Activated naive CD8-positive, alpha-beta T cell treated with anti-CD3 and anti-CD28 coated beads for 36 hours (primary cell): ENCODE measurements around the gene ZFYVE16. TPM values are rescaled to one million over a fixed set of nuclear protein-coding genes. Genes with fewer than 3 reads are reported as not detected.
A peak's percentile ranks its signal among the peaks of the same experiment; 100 is the strongest.
"Not testable (repeated sequence)": the region's sequence is repeated elsewhere in the genome, so short reads cannot be mapped to it uniquely, and the experiment has no call there.

Source experiments
- DNase-seq: peaks from one replicate; pipeline ENCODE4 v3.0.0; 2021
- H3K27ac Mint-ChIP-seq: one replicate; pipeline ENCODE4 v1.8.0; 2022; ENCODE audit warnings: mild to moderate bottlenecking, moderate library complexity, mixed read lengths
- H3K27me3 Mint-ChIP-seq: one replicate; pipeline ENCODE4 v1.8.0; 2022; ENCODE audit warnings: mild to moderate bottlenecking, mixed read lengths
- H3K36me3 Mint-ChIP-seq: one replicate; pipeline ENCODE4 v1.8.0; 2021; ENCODE audit warnings: mild to moderate bottlenecking, mixed read lengths
- H3K4me1 Mint-ChIP-seq: one replicate; pipeline ENCODE4 v1.8.0; 2021; ENCODE audit warnings: mixed read lengths
- H3K4me3 Mint-ChIP-seq: one replicate; pipeline ENCODE4 v1.8.0; 2022; ENCODE audit warnings: mild to moderate bottlenecking, moderate library complexity, mixed read lengths
- H3K9me3 Mint-ChIP-seq: one replicate; pipeline ENCODE4 v1.8.0; 2022; ENCODE audit warnings: mixed read lengths
- total RNA-seq, 2 experiments: library from RNA; stranded (reverse); gene quantifications; one replicate each; pipeline ENCODE4 v1.2.3, GENCODE V29; 2021

The ZFYVE16 gene
- total RNA-seq, 2 experiments from 2014 or later, result 7.2 to 8.4 TPM

- H3K4me3 Mint-ChIP-seq, H3K27ac Mint-ChIP-seq, H3K4me1 Mint-ChIP-seq, DNase-seq, H3K9me3 Mint-ChIP-seq, H3K36me3 Mint-ChIP-seq, H3K27me3 Mint-ChIP-seq: not testable (repeated sequence)
Observed at GRCh38 chr5:80400368-80400767, 7.5 kb upstream of the ZFYVE16 start.

GRCh38 chr5:80403782-80404181 is 4.1 kb upstream of the ZFYVE16 start:
- no peak for DNase-seq
- peaks cover 9% of the 10 kb centered on the region for H3K4me1 Mint-ChIP-seq
- H3K27ac Mint-ChIP-seq, result no peak overlapping the region
- no peak overlapping the region for H3K4me3 Mint-ChIP-seq
- H3K9me3 Mint-ChIP-seq, result no peaks in the 10 kb centered on the region
- no peaks in the 10 kb centered on the region for H3K27me3 Mint-ChIP-seq
- no peaks in the 10 kb centered on the region for H3K36me3 Mint-ChIP-seq

GRCh38 chr5:80406980-80407734 is 707 bp upstream of the ZFYVE16 start:
- H3K27ac Mint-ChIP-seq, result peak overlapping the region; percentile 93
- peak overlapping the region; percentile 88 for H3K4me3 Mint-ChIP-seq
- DNase-seq, result no peak
- peaks cover 19% of the 10 kb centered on the region for H3K4me1 Mint-ChIP-seq
- H3K27me3 Mint-ChIP-seq, result no peaks in the 10 kb centered on the region
- H3K9me3 Mint-ChIP-seq, result no peaks in the 10 kb centered on the region
- no peaks in the 10 kb centered on the region for H3K36me3 Mint-ChIP-seq

- no peak for DNase-seq
- Mint-ChIP-seq H3K36me3 (peaks cover 2% of the 10 kb centered on the region), H3K4me3 (peak overlapping the region; percentile 88), H3K27ac (peak overlapping the region; percentile 20), H3K9me3 (no peaks in the 10 kb centered on the region), H3K27me3 (no peaks in the 10 kb centered on the region), H3K4me1 (peaks cover 19% of the 10 kb centered on the region)
Observed at GRCh38 chr5:80408484-80409366, 861 bp downstream of the ZFYVE16 start.

- H3K4me3 Mint-ChIP-seq, result peak overlapping the region; percentile 88
Observed at GRCh38 chr5:80409367-80409966, 1.6 kb downstream of the ZFYVE16 start.

GRCh38 chr5:80411589-80412219 is 3.8 kb downstream of the ZFYVE16 start:
- H3K4me3 Mint-ChIP-seq, result no peak overlapping the region
- H3K27me3 Mint-ChIP-seq, result no peaks in the 10 kb centered on the region
- no peaks in the 10 kb centered on the region for H3K9me3 Mint-ChIP-seq
- H3K27ac Mint-ChIP-seq, result no peak overlapping the region
- H3K4me1 Mint-ChIP-seq, result peaks cover 19% of the 10 kb centered on the region
- DNase-seq, result no peak
- peaks cover 7% of the 10 kb centered on the region for H3K36me3 Mint-ChIP-seq

More at GRCh38 chr5:80409367-80409966, 1.6 kb downstream of the ZFYVE16 start:
- no peaks in the 10 kb centered on the region for H3K9me3 Mint-ChIP-seq
- no peaks in the 10 kb centered on the region for H3K27me3 Mint-ChIP-seq
- DNase-seq, result no peak
- H3K27ac Mint-ChIP-seq, result no peak overlapping the region
- peaks cover 5% of the 10 kb centered on the region for H3K36me3 Mint-ChIP-seq
- H3K4me1 Mint-ChIP-seq, result peaks cover 19% of the 10 kb centered on the region

GRCh38 chr5:80414113-80414512 is 6.2 kb downstream of the ZFYVE16 start:
- peaks cover 7% of the 10 kb centered on the region for H3K36me3 Mint-ChIP-seq
- H3K27ac Mint-ChIP-seq, result no peak overlapping the region

GRCh38 chr5:80417973-80418372 is 10.1 kb downstream of the ZFYVE16 start:
- peaks cover 11% of the 10 kb centered on the region for H3K9me3 Mint-ChIP-seq
- H3K4me1 Mint-ChIP-seq, result no peaks in the 10 kb centered on the region
- no peak overlapping the region for H3K27ac Mint-ChIP-seq
- H3K4me3 Mint-ChIP-seq, result no peak overlapping the region
- DNase-seq, result no peak
- no peaks in the 10 kb centered on the region for H3K27me3 Mint-ChIP-seq
- H3K36me3 Mint-ChIP-seq, result peaks cover 22% of the 10 kb centered on the region

More at GRCh38 chr5:80414113-80414512, 6.2 kb downstream of the ZFYVE16 start:
- Mint-ChIP-seq H3K27me3 (no peaks in the 10 kb centered on the region), H3K4me1 (peaks cover 7% of the 10 kb centered on the region), H3K4me3 (no peak overlapping the region), H3K9me3 (no peaks in the 10 kb centered on the region)
- no peak for DNase-seq

- H3K36me3 Mint-ChIP-seq, result peaks cover 28% of the 10 kb centered on the region
- DNase-seq, H3K4me3 Mint-ChIP-seq, H3K4me1 Mint-ChIP-seq, H3K27me3 Mint-ChIP-seq, H3K27ac Mint-ChIP-seq: not testable (repeated sequence)
- peaks cover 15% of the 10 kb centered on the region for H3K9me3 Mint-ChIP-seq
Observed at GRCh38 chr5:80424365-80424764, 16.5 kb downstream of the ZFYVE16 start.

GRCh38 chr5:80435476-80435875 is 27.6 kb downstream of the ZFYVE16 start:
- no peak for DNase-seq
- no peak overlapping the region for H3K27ac Mint-ChIP-seq
- H3K4me1 Mint-ChIP-seq, result peaks cover 3% of the 10 kb centered on the region
- H3K4me3 Mint-ChIP-seq, result no peak overlapping the region
- H3K9me3 Mint-ChIP-seq, result peaks cover 6% of the 10 kb centered on the region
- no peaks in the 10 kb centered on the region for H3K27me3 Mint-ChIP-seq
- H3K36me3 Mint-ChIP-seq, result peaks cover 27% of the 10 kb centered on the region

GRCh38 chr5:80437326-80437725 is 29.5 kb downstream of the ZFYVE16 start:
- Mint-ChIP-seq H3K4me1 (peaks cover 3% of the 10 kb centered on the region), H3K9me3 (peaks cover 2% of the 10 kb centered on the region), H3K4me3 (no peak overlapping the region), H3K27ac (no peak overlapping the region), H3K36me3 (peaks cover 25% of the 10 kb centered on the region), H3K27me3 (no peaks in the 10 kb centered on the region)
- no peak for DNase-seq

GRCh38 chr5:80438739-80439138 is 30.9 kb downstream of the ZFYVE16 start:
- no peak overlapping the region for H3K4me3 Mint-ChIP-seq
- H3K27me3 Mint-ChIP-seq, result no peaks in the 10 kb centered on the region
- peaks cover 3% of the 10 kb centered on the region for H3K4me1 Mint-ChIP-seq
- DNase-seq, result no peak
- no peaks in the 10 kb centered on the region for H3K9me3 Mint-ChIP-seq
- peaks cover 22% of the 10 kb centered on the region for H3K36me3 Mint-ChIP-seq
- H3K27ac Mint-ChIP-seq, result no peak overlapping the region

GRCh38 chr5:80439213-80439612 is 31.3 kb downstream of the ZFYVE16 start:
- Mint-ChIP-seq H3K27me3 (no peaks in the 10 kb centered on the region), H3K4me3 (no peak overlapping the region), H3K27ac (no peak overlapping the region), H3K36me3 (peaks cover 22% of the 10 kb centered on the region), H3K4me1 (peaks cover 3% of the 10 kb centered on the region), H3K9me3 (no peaks in the 10 kb centered on the region)
- DNase-seq, result no peak

- no peak overlapping the region for H3K4me3 Mint-ChIP-seq
- H3K27me3 Mint-ChIP-seq, result no peaks in the 10 kb centered on the region
- H3K4me1 Mint-ChIP-seq, result peaks cover 2% of the 10 kb centered on the region
- H3K9me3 Mint-ChIP-seq, result no peaks in the 10 kb centered on the region
- no peak for DNase-seq
- no peak overlapping the region for H3K27ac Mint-ChIP-seq
- H3K36me3 Mint-ChIP-seq, result peaks cover 9% of the 10 kb centered on the region
Observed at GRCh38 chr5:80442742-80443141, 34.9 kb downstream of the ZFYVE16 start.

GRCh38 chr5:80453366-80453765 is 45.5 kb downstream of the ZFYVE16 start:
- H3K4me1 Mint-ChIP-seq, result no peaks in the 10 kb centered on the region
- H3K4me3 Mint-ChIP-seq, result no peak overlapping the region
- no peak for DNase-seq
- H3K9me3 Mint-ChIP-seq, result no peaks in the 10 kb centered on the region
- H3K27ac Mint-ChIP-seq, result no peak overlapping the region
- H3K36me3 Mint-ChIP-seq, result peaks cover 15% of the 10 kb centered on the region
- no peaks in the 10 kb centered on the region for H3K27me3 Mint-ChIP-seq
